Measurements from ENCODE around the gene CD226. TPM values are rescaled to one million over a fixed set of nuclear protein-coding genes. Genes with fewer than 3 reads are reported as not detected.

Gene CD226
- total RNA-seq, 1 experiment from 2014 or later, result 1.2 TPM

DNA sequence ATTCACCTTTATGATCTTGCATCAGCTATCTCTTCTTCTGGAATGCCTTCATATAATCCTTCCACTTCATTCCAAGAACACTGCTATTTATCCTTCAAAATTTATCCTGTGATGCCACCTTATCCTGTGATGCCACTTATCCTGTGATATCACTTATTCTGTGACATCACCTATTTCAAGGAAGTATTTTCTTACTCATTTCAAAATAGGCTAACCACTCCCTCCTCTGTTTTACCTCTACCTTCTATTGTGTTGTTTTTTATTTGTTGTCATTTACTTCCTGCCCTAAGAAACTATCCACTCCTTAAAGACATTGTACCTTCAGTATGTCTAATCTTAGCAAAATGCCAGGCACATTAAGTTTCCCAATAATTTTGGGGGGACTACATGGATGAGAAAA is 38.8 kb downstream of the CD226 start (continued):
- TF ChIP-seq, protein P1, sequence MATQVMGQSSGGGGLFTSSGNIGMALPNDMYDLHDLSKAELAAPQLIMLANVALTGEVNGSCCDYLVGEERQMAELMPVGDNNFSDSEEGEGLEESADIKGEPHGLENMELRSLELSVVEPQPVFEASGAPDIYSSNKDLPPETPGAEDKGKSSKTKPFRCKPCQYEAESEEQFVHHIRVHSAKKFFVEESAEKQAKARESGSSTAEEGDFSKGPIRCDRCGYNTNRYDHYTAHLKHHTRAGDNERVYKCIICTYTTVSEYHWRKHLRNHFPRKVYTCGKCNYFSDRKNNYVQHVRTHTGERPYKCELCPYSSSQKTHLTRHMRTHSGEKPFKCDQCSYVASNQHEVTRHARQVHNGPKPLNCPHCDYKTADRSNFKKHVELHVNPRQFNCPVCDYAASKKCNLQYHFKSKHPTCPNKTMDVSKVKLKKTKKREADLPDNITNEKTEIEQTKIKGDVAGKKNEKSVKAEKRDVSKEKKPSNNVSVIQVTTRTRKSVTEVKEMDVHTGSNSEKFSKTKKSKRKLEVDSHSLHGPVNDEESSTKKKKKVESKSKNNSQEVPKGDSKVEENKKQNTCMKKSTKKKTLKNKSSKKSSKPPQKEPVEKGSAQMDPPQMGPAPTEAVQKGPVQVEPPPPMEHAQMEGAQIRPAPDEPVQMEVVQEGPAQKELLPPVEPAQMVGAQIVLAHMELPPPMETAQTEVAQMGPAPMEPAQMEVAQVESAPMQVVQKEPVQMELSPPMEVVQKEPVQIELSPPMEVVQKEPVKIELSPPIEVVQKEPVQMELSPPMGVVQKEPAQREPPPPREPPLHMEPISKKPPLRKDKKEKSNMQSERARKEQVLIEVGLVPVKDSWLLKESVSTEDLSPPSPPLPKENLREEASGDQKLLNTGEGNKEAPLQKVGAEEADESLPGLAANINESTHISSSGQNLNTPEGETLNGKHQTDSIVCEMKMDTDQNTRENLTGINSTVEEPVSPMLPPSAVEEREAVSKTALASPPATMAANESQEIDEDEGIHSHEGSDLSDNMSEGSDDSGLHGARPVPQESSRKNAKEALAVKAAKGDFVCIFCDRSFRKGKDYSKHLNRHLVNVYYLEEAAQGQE (IDR thresholded peaks at IDR 0.05; ENCODE audit: low read depth), result no peak
- TF ChIP-seq POLR2A (IDR thresholded peaks at IDR 0.05; ENCODE audit: borderline replicate concordance, extremely low read depth, insufficient read depth, insufficient read length), result no peak

DNA sequence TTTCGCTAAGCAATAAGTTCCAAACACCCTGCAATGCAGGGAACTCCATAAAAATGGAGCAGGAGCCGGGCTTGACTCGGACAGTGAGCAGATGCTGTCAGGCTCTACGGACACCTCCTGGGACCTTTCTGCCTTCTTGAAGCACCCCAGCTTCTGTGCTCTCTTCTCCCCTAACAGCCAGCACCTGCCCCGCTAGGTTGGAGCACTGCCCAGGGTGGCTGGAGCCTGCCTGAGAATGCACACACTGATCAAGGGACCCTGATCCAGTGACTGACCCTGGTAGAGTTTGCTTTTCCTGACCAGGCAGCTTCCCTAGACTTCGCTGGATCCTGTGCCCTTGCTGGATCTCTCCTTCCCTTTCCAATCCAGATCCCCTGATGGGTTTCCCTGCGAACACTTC is 40.9 kb downstream of the CD226 start:
- Histone ChIP-seq H3K9ac (ENCODE audit: low read length) (no peak overlapping the region), H4K20me1 (ENCODE audit: insufficient read depth) (no peaks in the 10 kb centered on the region), H3K27ac (ENCODE audit: low read depth, low read length) (no peak overlapping the region), H3K9me3 (ENCODE audit: control insufficient read depth in 1 of 2, insufficient read depth in 1 of 2, low read depth in 1 of 2, low read length in 2 of 2) (no peaks in the 10 kb centered on the region), H3K4me3 (replicated peaks in 1 of 2; ENCODE audit: low read depth in 1 of 2, low read length in 2 of 2) (no peak overlapping the region), H3K79me2 (ENCODE audit: insufficient read depth, low read length) (no peaks in the 10 kb centered on the region), H3K36me3 (ENCODE audit: control insufficient read depth in 1 of 2, insufficient read depth in 2 of 2, low read length in 2 of 2) (no peaks in the 10 kb centered on the region), H2AFZ (ENCODE audit: low read depth, low read length, poor library complexity, severe bottlenecking) (no peak overlapping the region), H3K4me2 (ENCODE audit: low read length) (no peak overlapping the region), H3K9me2 (ENCODE audit: insufficient read depth) (no peaks in the 10 kb centered on the region), H3K4me1 (ENCODE audit: control insufficient read depth in 1 of 2, insufficient read depth in 2 of 2, low read length in 2 of 2) (no peaks in the 10 kb centered on the region), H3K27me3 (ENCODE audit: insufficient read depth, low read length) (no peaks in the 10 kb centered on the region)
- ATAC-seq (no peak), DNase-seq (ENCODE audit: low read depth, low spot score) (no peak)
- BruUV-seq (replicated peaks), result no TSS peak
- TF ChIP-seq, protein P1 (IDR thresholded peaks at IDR 0.05; ENCODE audit: low read depth), result no peak
- TF ChIP-seq YY1 (IDR thresholded peaks at IDR 0.05; ENCODE audit: extremely low read depth, insufficient replicate concordance, low read depth, low read length), result no peak
- no peak for TF ChIP-seq POLR2AphosphoS5 (IDR thresholded peaks at IDR 0.05; ENCODE audit: low read depth, low read length)
- intact Hi-C loops (cut with micrococcal nuclease), result loop anchor here (5.0 kb wide), 1 partner anchor 51 kb away; no protein-coding TSS in a partner anchor
- ChIA-PET CTCF (no interaction called here), POLR2A (no interaction called here), RAD21 (ENCODE audit: low non-redundant PET in 1 of 2, low total read pairs in 2 of 2, uncharacterized antibody in 2 of 2, unreplicated experiment in 2 of 2) (no interaction called here)

Measured in HCT116 (cell line).